BE2C (cell line): ENCODE measurements around the gene GAP43. TPM values are rescaled to one million over a fixed set of nuclear protein-coding genes. Genes with fewer than 3 reads are reported as not detected.

Experiments used
- DNase-seq: peaks from one replicate; pipeline ENCODE4 v3.0.0-alpha.2; 2020
- H3K27me3 ChIP-seq: fragments of 250-450 bp; sonication (Bioruptor Pico); 2 replicates; pipeline ENCODE4 v1.5.1; 2020; ENCODE audit warnings: mild to moderate bottlenecking
- H3K36me3 ChIP-seq: fragments of 250-450 bp; sonication (Bioruptor Pico); 2 replicates; pipeline ENCODE4 v1.5.1; 2020; ENCODE audit warnings: mild to moderate bottlenecking
- H3K4me1 ChIP-seq: fragments of 250-450 bp; sonication (Bioruptor Pico); 2 replicates; pipeline ENCODE4 v1.5.1; 2020
- H3K4me3 ChIP-seq: 2 replicates; pipeline ENCODE4 v1.5.1; 2011; ENCODE audit warnings: low read depth, low read length
- H3K9me3 ChIP-seq: fragments of 250-450 bp; sonication (Bioruptor Pico); 2 replicates; pipeline ENCODE4 v1.5.1; 2020
- CTCF ChIP-seq: IDR thresholded peaks from 2 replicates; pipeline ENCODE4 v1.5.1; 2012; ENCODE audit warnings: mild to moderate bottlenecking, low read depth, low read length
- polyA plus RNA-seq: library from polyadenylated mRNA; unstranded; fragments of >200 nt; gene quantifications from one replicate; pipeline ENCODE4 v1.2.1, GENCODE V29; 2012; ENCODE audit warnings: low read depth, missing spikeins; ENCODE audit not compliant: insufficient read length, insufficient read depth

Gene GAP43
- 175 TPM for polyA plus RNA-seq

- DNase-seq = peak; percentile 76
Measured at GRCh38 chr3:115623044-115623868, at the start of gene GAP43. Gene GAP43, plus strand, starts transcription at chr3:115623510. Its CDS starts 180 bp downstream, at chr3:115623690.

GRCh38 chr3:115576325-115576875 lies 46.9 kb upstream of the GAP43 start:
- Histone ChIP-seq H3K4me1 (peaks cover 14% of the 10 kb centered on the region), H3K9me3 (no peaks in the 10 kb centered on the region), H3K27me3 (no peaks in the 10 kb centered on the region), H3K4me3 (no peak overlapping the region), H3K36me3 (no peaks in the 10 kb centered on the region)
- DNase-seq = no peak
- no peak for TF ChIP-seq CTCF

More at GRCh38 chr3:115623044-115623868, at the start of gene GAP43:
- Histone ChIP-seq H3K27me3 (no peaks in the 10 kb centered on the region), H3K4me1 (peaks cover 9% of the 10 kb centered on the region; the same call in 1 of the 2 replicates), H3K9me3 (no peaks in the 10 kb centered on the region), H3K4me3 (peak within 1 kb of the TSS; percentile 65), H3K36me3 (no peaks in the 10 kb centered on the region)
- TF ChIP-seq CTCF = no peak

GRCh38 chr3:115577000-115577399 lies 46.3 kb upstream of the GAP43 start:
- Histone ChIP-seq H3K9me3 (no peaks in the 10 kb centered on the region), H3K36me3 (no peaks in the 10 kb centered on the region), H3K27me3 (no peaks in the 10 kb centered on the region), H3K4me3 (no peak overlapping the region), H3K4me1 (peaks cover 20% of the 10 kb centered on the region)
- DNase-seq = no peak
- TF ChIP-seq CTCF = no peak

- H3K27me3 ChIP-seq = no peaks in the 10 kb centered on the region
- TF ChIP-seq CTCF = no peak
- no peaks in the 10 kb centered on the region for H3K9me3 ChIP-seq
- H3K4me3 ChIP-seq = no peak overlapping the region
- no peak for DNase-seq
- H3K4me1 ChIP-seq = peaks cover 24% of the 10 kb centered on the region
- H3K36me3 ChIP-seq = no peaks in the 10 kb centered on the region
Measured at GRCh38 chr3:115578331-115578730, 45.0 kb upstream of the GAP43 start.

- Histone ChIP-seq H3K36me3 (no peaks in the 10 kb centered on the region), H3K4me1 (peaks cover 24% of the 10 kb centered on the region), H3K27me3 (no peaks in the 10 kb centered on the region), H3K4me3 (no peak overlapping the region), H3K9me3 (no peaks in the 10 kb centered on the region)
- DNase-seq = peak; percentile 35
- TF ChIP-seq CTCF = no peak
Measured at GRCh38 chr3:115580566-115580965, 42.7 kb upstream of the GAP43 start.
